Endothelial cell of umbilical vein (primary cell): ENCODE data around the gene ISLR. TPM values are rescaled to one million over a fixed set of nuclear protein-coding genes. Genes with fewer than 3 reads are reported as not detected.

ENCODE experiments used
- BruUV-seq: library from RNA; stranded (reverse); fragments of 400-500 nt; replicated peaks from 2 replicates; lab custom pipeline; 2021; lab: Mats Ljungman, UMichigan
- CTCF ChIA-PET: fragments of 300-600, 350-600 bp; sonication (Branson Sonifier 250); formaldehyde crosslinking; loops from one replicate; lab custom pipeline; 2021; ENCODE audit warnings: antibody characterized with exemption, inconsistent platforms; lab: Charles Lee
- POLR2A ChIA-PET: fragments of 300-600, 350-600 bp; sonication (Branson Sonifier 250); formaldehyde crosslinking; loops from one replicate; lab custom pipeline; 2021; ENCODE audit warnings: antibody characterized with exemption, inconsistent platforms; lab: Charles Lee
- DNase-seq: peaks from one replicate; pipeline ENCODE4 v3.0.0-alpha.2; 2011; ENCODE audit warnings: low read depth, low spot score
- FAIRE-seq: peaks from 2 replicates; lab custom pipeline; 2011; peaks lifted over from hg19 to GRCh38; lab: Jason Lieb, UNC
- H2AFZ ChIP-seq: 2 replicates; pipeline ENCODE4 v1.6.0; 2012; ENCODE audit warnings: low read depth, low read length, control low read depth, inconsistent platforms
- H3K27ac ChIP-seq: 2 replicates; pipeline ENCODE4 v1.5.1; 2011; ENCODE audit warnings: low read depth, mild to moderate bottlenecking, control low read depth, low read length, moderate library complexity; ENCODE audit not compliant: insufficient read depth
- H3K27me3 ChIP-seq, 2 experiments: 2 replicates each; pipeline versions ENCODE4 v1.6.0 to v1.6.1; 2011; ENCODE audit warnings: low read length in 2 of 2, mixed read lengths in 1 of 2; ENCODE audit not compliant: control insufficient read depth in 2 of 2, insufficient read depth in 2 of 2
- H3K36me3 ChIP-seq, 2 experiments: 2 replicates in 1 of 2; 3 replicates in 1 of 2; pipeline ENCODE4 v1.5.1; 2011; ENCODE audit warnings: low read length in 2 of 2, mild to moderate bottlenecking in 1 of 2, moderate library complexity in 1 of 2; ENCODE audit not compliant: control insufficient read depth in 2 of 2, insufficient read depth in 2 of 2; ENCODE audit errors: extremely low read depth in 1 of 2
- H3K4me1 ChIP-seq: 3 replicates; pipeline ENCODE4 v1.5.1; 2011; ENCODE audit warnings: mild to moderate bottlenecking, low read length; ENCODE audit not compliant: control insufficient read depth, insufficient read depth; ENCODE audit errors: extremely low read depth
- H3K4me2 ChIP-seq: 2 replicates; pipeline ENCODE4 v1.6.1; 2011; ENCODE audit warnings: low read length, control low read depth, mixed read lengths; ENCODE audit not compliant: insufficient read depth
- H3K4me3 ChIP-seq, 3 experiments: fragments of 200-600 bp in 1 of 3; sonication (generic), shearing (Covaris generic) in 1 of 3; replicated peaks in 1 of 3; 2 replicates each; pipeline ENCODE4 v1.5.1; 2011 to 2016; ENCODE audit warnings: control low read depth in 3 of 3, low read length in 3 of 3, mild to moderate bottlenecking in 2 of 3, inconsistent platforms in 1 of 3, low read depth in 1 of 3, moderate library complexity in 1 of 3; ENCODE audit not compliant: insufficient read depth in 1 of 3
- H3K79me2 ChIP-seq: 2 replicates; pipeline ENCODE4 v1.6.0; 2012; ENCODE audit warnings: low read length, inconsistent platforms; ENCODE audit not compliant: control insufficient read depth, insufficient read depth
- H3K9ac ChIP-seq: replicated peaks from 2 replicates; pipeline ENCODE3; 2011; ENCODE audit warnings: low read length, control low read depth; ENCODE audit not compliant: insufficient read depth; ENCODE audit errors: extremely low read depth
- H3K9me1 ChIP-seq: replicated peaks from 3 replicates; pipeline ENCODE4 v1.6.0; 2011; ENCODE audit warnings: mild to moderate bottlenecking, low read length; ENCODE audit not compliant: control insufficient read depth, insufficient read depth; ENCODE audit errors: extremely low read depth
- H3K9me3 ChIP-seq: replicated peaks from 2 replicates; pipeline ENCODE4 v1.5.1; 2012; ENCODE audit warnings: low read length, inconsistent platforms; ENCODE audit not compliant: control insufficient read depth, insufficient read depth
- H4K20me1 ChIP-seq: replicated peaks from 2 replicates; pipeline ENCODE3; 2011; ENCODE audit warnings: mild to moderate bottlenecking, low read length; ENCODE audit not compliant: control insufficient read depth, insufficient read depth; ENCODE audit errors: extremely low read depth
- CTCF ChIP-seq, 2 donors: IDR thresholded peaks; 1 replicate in 1 of 2; 2 replicates in 1 of 2; pipeline ENCODE4 v1.5.1; 2011; ENCODE audit warnings: low read length in 2 of 2, mild to moderate bottlenecking in 2 of 2, moderate library complexity in 2 of 2, control low read depth in 1 of 2, inconsistent platforms in 1 of 2, low read depth in 1 of 2; ENCODE audit not compliant: insufficient read depth in 1 of 2; ENCODE audit errors: extremely low read depth in 1 of 2
- GATA2 ChIP-seq: IDR thresholded peaks from 2 replicates; pipeline ENCODE4 v1.7.0; 2011; ENCODE audit warnings: low read depth, mild to moderate bottlenecking, moderate library complexity, mixed read lengths, low read length; ENCODE audit not compliant: insufficient read length, insufficient read depth
- MAX ChIP-seq: IDR thresholded peaks from 2 replicates; pipeline ENCODE4 v1.6.1; 2011; ENCODE audit not compliant: insufficient read depth, insufficient read length
- MYC ChIP-seq: IDR thresholded peaks from one replicate; pipeline ENCODE4 v1.6.1; 2011; ENCODE audit warnings: mild to moderate bottlenecking, low read depth, low read length
- POLR2A ChIP-seq: IDR thresholded peaks from 2 replicates; pipeline ENCODE4 v1.6.1; 2012; ENCODE audit warnings: low read depth, mild to moderate bottlenecking, control low read depth, low read length
- dilution Hi-C: fragments of 300-500 bp; cut with MboI; formaldehyde crosslinking; loops from one replicate; pipeline ENCODE4 v1.15.0; 2019; ENCODE audit warnings: low sequenced_read_pairs; ENCODE audit not compliant: extremely low pct_ligation_motif_present
- intact Hi-C: fragments of 100-400 bp; cut with micrococcal nuclease; formaldehyde crosslinking; loops from one replicate; pipeline ENCODE4 v1.10.0; 2022
- polyA plus RNA-seq, 4 experiments: library from polyadenylated mRNA; depleted of rRNA in 3 of 4; stranded (reverse) in 3 of 4; unstranded in 1 of 4; fragments of >200 nt; gene quantifications; 2 replicates each; pipeline versions ENCODE4 v1.2.1 to v1.2.3, GENCODE V29; 2011 to 2012; ENCODE audit warnings: missing spikeins in 1 of 4
- total RNA-seq: library from RNA; stranded (reverse); gene quantifications from 2 replicates; pipeline ENCODE4 v1.2.3, GENCODE V29; 2021

ISLR gene
- total and polyA plus RNA-seq, 2 donors (not counting 3 experiments of a cell fraction or from before 2014, with no cell fraction given), result not detected

GRCh38 chr15:74158855-74159650 lies 14.5 kb upstream of the ISLR start:
- Histone ChIP-seq H3K36me3 (no peaks in the 10 kb centered on the region), H4K20me1 (no peaks in the 10 kb centered on the region), H3K4me1 (no peaks in the 10 kb centered on the region), H3K27ac (no peak overlapping the region), H3K79me2 (no peaks in the 10 kb centered on the region), H3K4me3 (no peak overlapping the region), H3K27me3 (peaks cover 11 to 22% of the 10 kb centered on the region in 2 experiments), H3K9ac (no peak overlapping the region), H3K9me3 (no peaks in the 10 kb centered on the region), H3K4me2 (no peak overlapping the region), H2AFZ (no peak overlapping the region), H3K9me1 (no peaks in the 10 kb centered on the region)
- BruUV-seq, result no TSS peak
- no peak for FAIRE-seq
- no peak for DNase-seq
- ChIA-PET POLR2A (no interaction called here), CTCF (interaction anchor here (0.8 to 2.0 kb wide), 3 partner anchors 9 to 81 kb away, joined by 3 to 4 read pairs (median 3); no protein-coding TSS in a partner anchor)
- dilution Hi-C loops, result no loop called here
- TF ChIP-seq CTCF (IDR thresholded peaks at IDR 0.05; ENCODE audit: extremely low read depth in 1 of 2, insufficient read depth in 1 of 2, low read depth in 1 of 2, low read length in 2 of 2) (no peak), MAX (no peak), MYC (no peak), GATA2 (no peak), POLR2A (no peak)
- intact Hi-C loops, result no loop called here
